HUES48 (cell line): ENCODE data around the gene OR4D9.

Experiments
- H3K27ac ChIP-seq: one replicate; pipeline ENCODE4 v1.7.0; 2013; ENCODE audit warnings: low read depth, low read length, inconsistent platforms
- H3K27me3 ChIP-seq: 2 replicates; pipeline ENCODE4 v1.6.1; 2013; ENCODE audit warnings: mild to moderate bottlenecking, low read length; ENCODE audit not compliant: control insufficient read depth, insufficient read depth
- H3K36me3 ChIP-seq: 2 replicates; pipeline ENCODE4 v1.6.1; 2013; ENCODE audit warnings: low read length; ENCODE audit not compliant: control insufficient read depth, insufficient read depth
- H3K4me1 ChIP-seq: 2 replicates; pipeline ENCODE4 v1.6.1; 2013; ENCODE audit warnings: mild to moderate bottlenecking, low read length; ENCODE audit not compliant: control insufficient read depth, insufficient read depth
- H3K4me3 ChIP-seq: 2 replicates; pipeline ENCODE4 v1.5.1; 2013; ENCODE audit warnings: mild to moderate bottlenecking, low read depth, low read length
- H3K9ac ChIP-seq: 2 replicates; pipeline ENCODE4 v1.6.1; 2013; ENCODE audit warnings: mild to moderate bottlenecking, low read depth, low read length, moderate library complexity
- H3K9me3 ChIP-seq: 2 replicates; pipeline ENCODE4 v1.6.1; 2013; ENCODE audit warnings: low read length; ENCODE audit not compliant: control insufficient read depth, insufficient read depth

The OR4D9 gene

DNA sequence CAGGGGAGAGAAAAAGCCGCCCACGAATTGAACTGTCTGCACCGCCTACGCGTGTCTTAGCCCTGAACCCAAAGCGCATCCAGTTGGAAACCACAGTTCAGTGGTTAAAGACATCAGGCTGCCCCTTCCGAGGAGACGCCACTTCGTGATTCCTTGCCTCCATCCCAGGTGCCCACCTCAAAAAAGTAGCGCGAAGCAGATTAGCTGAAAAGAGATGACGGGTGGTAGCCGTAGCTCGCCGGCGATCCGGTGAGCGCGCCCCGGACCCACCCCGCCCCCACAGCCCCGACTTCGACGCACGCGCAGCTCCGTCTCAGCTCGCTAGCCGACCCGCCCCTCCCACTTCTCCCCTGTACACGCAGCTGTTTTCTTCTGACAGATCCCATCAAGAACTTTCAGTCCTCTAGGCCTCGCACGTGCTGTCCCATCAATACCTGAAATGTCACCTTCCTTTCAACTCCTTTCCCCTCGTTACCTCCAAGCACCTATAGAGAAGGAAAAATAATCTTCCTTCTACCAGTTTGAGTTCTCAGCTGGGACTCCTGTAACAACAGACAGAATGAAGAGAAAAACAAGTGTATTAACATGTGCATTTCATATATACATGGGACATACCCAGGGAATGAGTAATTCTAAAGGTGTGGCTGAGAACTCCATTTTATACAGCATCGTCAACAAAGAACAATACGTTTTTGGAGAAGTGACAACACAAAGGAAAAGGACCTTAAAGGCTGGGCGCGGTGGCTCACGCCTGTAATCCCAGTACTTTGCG is 49.5 kb downstream of the OR4D9 start:
- peak overlapping the region; percentile 53; the same call in 1 of the 2 replicates for H3K9ac ChIP-seq
- H3K36me3 ChIP-seq = no peaks in the 10 kb centered on the region
- H3K27ac ChIP-seq = peak overlapping the region; percentile 56
- H3K9me3 ChIP-seq = no peaks in the 10 kb centered on the region
- H3K27me3 ChIP-seq = no peaks in the 10 kb centered on the region
- H3K4me3 ChIP-seq = peak overlapping the region; percentile 99
- H3K4me1 ChIP-seq = 0 out of 2 replicates have a peak, but pooled peaks cover 6% of the 10 kb centered on the region

GRCh38 chr11:59562292-59562691 is 51.0 kb downstream of the OR4D9 start:
- Histone ChIP-seq H3K4me3 (no peak overlapping the region), H3K4me1 (0 out of 2 replicates have a peak, but pooled peaks cover 6% of the 10 kb centered on the region), H3K9ac (no peak overlapping the region), H3K27ac (peak overlapping the region; percentile 74), H3K36me3 (no peaks in the 10 kb centered on the region), H3K27me3 (no peaks in the 10 kb centered on the region), H3K9me3 (no peaks in the 10 kb centered on the region)
